HEK293T (cell line): ENCODE results near the gene MECR.

ENCODE experiments used
- CTCF ChIA-PET: fragments of 350-600 bp; formaldehyde crosslinking; extraction: SDS; loops from one replicate; lab custom pipeline; 2021; ENCODE audit warnings: antibody characterized with exemption, inconsistent platforms; lab: Yijun Ruan, JAX
- POLR2A ChIA-PET: fragments of 350-600 bp; formaldehyde crosslinking; extraction: SDS; loops from one replicate; lab custom pipeline; 2020; ENCODE audit warnings: antibody characterized with exemption, inconsistent platforms; lab: Yijun Ruan, JAX
- DNase-seq: peaks from one replicate; pipeline ENCODE4 v3.0.0; 2012; ENCODE audit warnings: mixed read lengths; ENCODE audit errors: extremely low spot score
- ARNT ChIP-seq: fragments of 450-650 bp; IDR thresholded peaks from 2 replicates; pipeline ENCODE4 v1.6.1; 2017; ENCODE audit warnings: mild to moderate bottlenecking
- BHLHE40 ChIP-seq: fragments of 450-650 bp; IDR thresholded peaks from 2 replicates; pipeline ENCODE4 v1.6.1; 2016; ENCODE audit warnings: mild to moderate bottlenecking, moderate library complexity, borderline replicate concordance
- CTBP1 ChIP-seq: fragments of 450-650 bp; IDR thresholded peaks from 2 replicates; pipeline ENCODE4 v1.6.1; 2016; ENCODE audit warnings: borderline replicate concordance
- ELF4 ChIP-seq: fragments of 450-650 bp; IDR thresholded peaks from 2 replicates; pipeline ENCODE4 v1.6.1; 2017; ENCODE audit warnings: antibody characterized with exemption
- FOXA1 ChIP-seq: fragments of 450-650 bp; IDR thresholded peaks from 2 replicates; pipeline ENCODE4 v1.6.1; 2016; ENCODE audit warnings: mild to moderate bottlenecking
- FOXK2 ChIP-seq: fragments of 450-650 bp; IDR thresholded peaks from 2 replicates; pipeline ENCODE4 v1.6.1; 2016; ENCODE audit warnings: mild to moderate bottlenecking
- FOXM1 ChIP-seq: fragments of 450-650 bp; IDR thresholded peaks from 2 replicates; pipeline ENCODE4 v1.6.1; 2017; ENCODE audit warnings: mild to moderate bottlenecking, borderline replicate concordance
- HDGF ChIP-seq: fragments of 450-650 bp; IDR thresholded peaks from 2 replicates; pipeline ENCODE4 v1.6.1; 2017; ENCODE audit warnings: antibody characterized with exemption, borderline replicate concordance
- L3MBTL2 ChIP-seq: fragments of 450-650 bp; conservative IDR thresholded peaks from 2 replicates; pipeline ENCODE4 v1.6.1; 2016; ENCODE audit warnings: mild to moderate bottlenecking
- LEF1 ChIP-seq: fragments of 450-650 bp; IDR thresholded peaks from 2 replicates; pipeline ENCODE4 v1.6.1; 2017; ENCODE audit warnings: mild to moderate bottlenecking, borderline replicate concordance
- NFRKB ChIP-seq: fragments of 450-650 bp; IDR thresholded peaks from 2 replicates; pipeline ENCODE4 v1.6.1; 2016; ENCODE audit warnings: mild to moderate bottlenecking, moderate library complexity
- SP1 ChIP-seq: fragments of 450-650 bp; IDR thresholded peaks from 2 replicates; pipeline ENCODE4 v1.6.1; 2017
- SUZ12 ChIP-seq: fragments of 450-650 bp; IDR thresholded peaks from 2 replicates; pipeline ENCODE4 v1.6.1; 2016; ENCODE audit warnings: mild to moderate bottlenecking
- TARDBP ChIP-seq: fragments of 450-650 bp; IDR thresholded peaks from 2 replicates; pipeline ENCODE4 v1.6.1; 2016
- ZNF384 ChIP-seq: fragments of 450-650 bp; IDR thresholded peaks from 2 replicates; pipeline ENCODE4 v1.6.1; 2016
- TF ChIP-seq, protein P1 (sequence below): fragments of 450-650 bp; IDR thresholded peaks from 2 replicates; pipeline ENCODE4 v1.6.1; 2016

The MECR gene

DNA sequence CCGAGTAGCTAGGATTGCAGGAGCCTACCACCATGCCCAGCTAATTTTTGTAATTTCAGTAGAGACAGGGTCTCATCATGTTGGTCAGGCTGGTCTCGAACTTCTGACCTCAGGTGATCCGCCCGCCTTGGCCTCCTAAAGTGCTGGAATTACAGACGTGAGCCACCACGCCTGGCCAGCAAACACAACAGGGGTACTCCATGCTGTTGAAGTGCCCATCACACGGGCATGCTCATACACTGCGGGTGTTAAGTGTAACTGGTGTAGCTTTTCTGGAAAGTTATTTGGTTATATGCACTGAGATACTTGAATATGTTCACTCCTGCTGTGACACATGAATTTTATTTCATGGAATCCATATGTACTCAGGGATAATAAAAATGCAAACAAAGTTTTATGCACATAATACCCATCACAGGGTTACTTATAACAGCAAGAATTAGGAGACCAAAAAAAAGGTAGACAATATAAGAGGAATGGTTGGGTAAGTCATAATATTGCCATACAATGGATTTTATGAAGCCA, 58.3 kb downstream of the MECR start:
- TF ChIP-seq L3MBTL2 (no peak), TARDBP (no peak), ELF4 (no peak), NFRKB (no peak), LEF1 (no peak), ZNF384 (no peak), FOXK2 (no peak), HDGF (no peak), BHLHE40 (no peak), FOXM1 (no peak), FOXA1 (no peak), ARNT (no peak), SUZ12 (no peak), CTBP1 (no peak), SP1 (no peak)
- TF ChIP-seq, protein P1, sequence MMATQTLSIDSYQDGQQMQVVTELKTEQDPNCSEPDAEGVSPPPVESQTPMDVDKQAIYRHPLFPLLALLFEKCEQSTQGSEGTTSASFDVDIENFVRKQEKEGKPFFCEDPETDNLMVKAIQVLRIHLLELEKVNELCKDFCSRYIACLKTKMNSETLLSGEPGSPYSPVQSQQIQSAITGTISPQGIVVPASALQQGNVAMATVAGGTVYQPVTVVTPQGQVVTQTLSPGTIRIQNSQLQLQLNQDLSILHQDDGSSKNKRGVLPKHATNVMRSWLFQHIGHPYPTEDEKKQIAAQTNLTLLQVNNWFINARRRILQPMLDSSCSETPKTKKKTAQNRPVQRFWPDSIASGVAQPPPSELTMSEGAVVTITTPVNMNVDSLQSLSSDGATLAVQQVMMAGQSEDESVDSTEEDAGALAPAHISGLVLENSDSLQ: no peak
- DNase-seq: no peak
- POLR2A ChIA-PET: interaction anchor here (2.3 kb wide), 1 partner anchor 9 kb away, joined by 12 read pairs; the partner anchor contains the start of gene SRSF4
- CTCF ChIA-PET: no interaction called here

DNA sequence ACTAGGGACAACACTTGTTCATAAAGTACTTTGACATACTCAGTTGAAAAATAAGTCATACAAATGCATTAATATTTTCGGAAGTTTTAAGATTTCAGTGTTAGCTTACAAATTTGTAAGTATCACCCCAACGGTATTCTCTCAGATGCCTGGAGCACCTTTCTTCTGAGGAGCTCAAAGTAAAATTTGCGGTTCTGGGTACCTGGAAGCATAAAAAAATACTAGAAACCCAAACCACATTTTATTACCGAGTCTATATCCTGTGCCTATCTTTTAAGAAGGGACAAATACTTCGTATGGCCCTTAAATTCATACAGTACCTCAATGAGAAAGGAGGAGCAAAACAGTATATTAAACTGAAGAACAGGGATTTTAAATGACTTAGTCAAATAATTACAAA, 59.2 kb downstream of the MECR start:
- no peak for TF ChIP-seq TARDBP
- TF ChIP-seq SUZ12: no peak
- no peak for TF ChIP-seq FOXA1
- TF ChIP-seq, protein P1: no peak
- TF ChIP-seq LEF1: no peak
- TF ChIP-seq ZNF384: no peak
- TF ChIP-seq L3MBTL2: no peak
- no peak for TF ChIP-seq ARNT
- no peak for TF ChIP-seq HDGF
- no peak for TF ChIP-seq FOXM1
- no peak for TF ChIP-seq SP1
- no peak for TF ChIP-seq FOXK2
- no peak for TF ChIP-seq CTBP1
- no peak for TF ChIP-seq ELF4
- TF ChIP-seq BHLHE40: no peak
- CTCF ChIA-PET: interaction anchor here (0.6 kb wide), 1 partner anchor 1881 kb away, joined by 4 read pairs; no protein-coding TSS in a partner anchor
- no peak for DNase-seq
- POLR2A ChIA-PET: interaction anchor here (1.9 to 2.3 kb wide), 3 partner anchors 10 to 14 kb away, joined by 6 to 12 read pairs (median 6); partner anchors contain the start of gene SRSF4

DNA sequence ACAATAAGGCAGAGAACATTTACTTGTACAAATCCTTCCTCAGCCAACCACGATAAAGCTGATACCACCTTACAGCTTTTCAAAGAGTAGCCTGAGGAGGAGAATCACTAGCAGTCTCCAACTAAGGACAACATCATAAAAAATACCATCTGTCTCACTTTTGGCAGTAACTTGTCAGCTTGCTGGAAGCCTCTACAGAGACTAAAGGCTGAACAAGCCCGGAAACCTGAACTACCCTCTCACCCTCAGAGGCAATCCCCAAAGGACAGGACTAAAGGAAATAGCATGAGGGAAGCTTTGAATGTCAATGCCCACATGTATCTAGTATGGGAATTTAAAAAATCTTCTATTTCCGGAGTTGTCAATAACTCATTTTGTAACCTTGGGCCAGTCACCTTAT, 59.6 kb downstream of the MECR start:
- no peak for DNase-seq
- TF ChIP-seq ARNT (no peak), SP1 (no peak), FOXA1 (no peak), SUZ12 (no peak), BHLHE40 (no peak), CTBP1 (no peak), FOXM1 (no peak), NFRKB (no peak)
- TF ChIP-seq, protein P1: no peak
- POLR2A ChIA-PET: interaction anchor here (1.9 to 2.3 kb wide), 3 partner anchors 10 to 13 kb away, joined by 6 to 12 read pairs (median 6); partner anchors contain the start of gene SRSF4
- CTCF ChIA-PET: interaction anchor here (0.6 to 0.8 kb wide), 2 partner anchors 32 to 1881 kb away, joined by 3 to 4 read pairs; no protein-coding TSS in a partner anchor

- TF ChIP-seq ZNF384: no peak
- no peak for TF ChIP-seq ARNT
- no peak for TF ChIP-seq ELF4
- no peak for TF ChIP-seq SP1
- no peak for TF ChIP-seq LEF1
- TF ChIP-seq, protein P1: no peak
- TF ChIP-seq TARDBP: no peak
- DNase-seq: no peak
- ChIA-PET POLR2A (interaction anchor here (0.8 to 2.1 kb wide), 3 partner anchors 11 to 12 kb away, joined by 3 to 6 read pairs (median 6); partner anchors contain the start of gene SRSF4), CTCF (interaction anchor here (0.8 kb wide), 1 partner anchor 33 kb away, joined by 3 read pairs; no protein-coding TSS in a partner anchor)
Observed at GRCh38 chr1:29169976-29170375, 60.8 kb downstream of the MECR start.

DNA sequence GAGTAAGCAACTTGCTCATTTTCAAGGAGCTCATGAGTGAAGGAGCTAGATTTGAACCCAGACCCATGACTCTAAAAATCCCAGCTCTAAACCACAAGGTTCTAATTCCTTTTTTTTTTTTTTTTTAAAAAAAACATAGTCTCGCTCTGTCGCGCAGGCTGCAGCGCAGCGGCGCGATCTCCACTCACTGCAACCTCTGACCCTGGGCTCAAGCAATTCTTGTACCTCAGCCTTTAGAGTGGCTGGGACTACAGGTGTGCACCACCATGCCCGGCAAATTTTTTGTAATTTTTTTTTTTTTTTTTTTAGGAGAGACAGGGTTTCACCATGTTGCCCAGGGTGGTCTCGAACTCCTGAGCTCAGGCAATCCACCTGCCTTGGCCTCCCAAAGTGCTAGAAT, 62.8 kb downstream of the MECR start:
- no peak for DNase-seq
- ChIA-PET CTCF (interaction anchor here (0.6 kb wide), 1 partner anchor 918 kb away, joined by 4 read pairs; no protein-coding TSS in a partner anchor), POLR2A (interaction anchor here (2.3 kb wide), 1 partner anchor 14 kb away, joined by 27 read pairs; the partner anchor contains the start of gene SRSF4)
- TF ChIP-seq HDGF: no peak
- no peak for TF ChIP-seq FOXK2
- no peak for TF ChIP-seq SUZ12
- TF ChIP-seq TARDBP: no peak
- no peak for TF ChIP-seq ZNF384
- TF ChIP-seq FOXA1: no peak
- no peak for TF ChIP-seq ELF4
- no peak for TF ChIP-seq NFRKB
- TF ChIP-seq CTBP1: no peak
- no peak for TF ChIP-seq LEF1
- no peak for TF ChIP-seq FOXM1
- no peak for TF ChIP-seq BHLHE40
- TF ChIP-seq ARNT: no peak
- TF ChIP-seq L3MBTL2: no peak
- TF ChIP-seq SP1: no peak
- TF ChIP-seq, protein P1: no peak
